GM12891 (cell line): ENCODE data around the gene ZNF783.

Experiments
- POLR2A ChIP-seq: IDR thresholded peaks from 2 replicates; pipeline ENCODE4 v1.6.1; 2011; ENCODE audit warnings: low read depth, low read length, control low read depth
- POLR2AphosphoS5 ChIP-seq: IDR thresholded peaks from 2 replicates; pipeline ENCODE4 v1.6.1; 2011; ENCODE audit warnings: low read depth, low read length, control low read depth
- SPI1 ChIP-seq: IDR thresholded peaks from 2 replicates; pipeline ENCODE4 v1.6.1; 2011; ENCODE audit warnings: low read depth, low read length, control low read depth
- TAF1 ChIP-seq: IDR thresholded peaks from 2 replicates; pipeline ENCODE4 v1.6.1; 2011; ENCODE audit warnings: low read depth, low read length, control low read depth

- TF ChIP-seq POLR2A (no peak), SPI1 (no peak), POLR2AphosphoS5 (no peak), TAF1 (no peak)
Observed at GRCh38 chr7:149238051-149238450, 23.9 kb upstream of the ZNF783 start.
